ENCODE results near the gene MRTFA. TPM values are rescaled to one million over a fixed set of nuclear protein-coding genes. Genes with fewer than 3 reads are reported as not detected.

MRTFA gene
- total RNA-seq, 6 experiments from 2014 or later = 9.3 to 20.6 (median 16.3) TPM

GRCh38 chr22:40432625-40433024, 203.9 kb downstream of the MRTFA start:
- Histone ChIP-seq H3K9me3 (no peaks in the 10 kb centered on the region), H3K27ac (no peak overlapping the region), H3K36me3 (peaks cover 0 to 24% (median 7%) of the 10 kb centered on the region in 4 donors), H3K4me1 (no peaks in the 10 kb centered on the region), H3K27me3 (no peaks in the 10 kb centered on the region), H3K4me3 (no peak overlapping the region)
- WGBS (ENCODE audit: insufficient coverage, low coverage, low lambda C conversion rate, missing lambda C conversion rate) = 100% methylated on average over 2 of the region's 2 CpGs
- ATAC-seq (no peak), DNase-seq (no peak)
- TF ChIP-seq POLR2A (IDR thresholded peaks at IDR 0.05) = no peak
- TF ChIP-seq CTCF (IDR thresholded peaks at IDR 0.05) = no peak
- intact Hi-C loops (cut with DNase I) = no loop called here

- H3K9me3 ChIP-seq = no peaks in the 10 kb centered on the region
- intact Hi-C loops (cut with DNase I) = no loop called here
- no peak overlapping the region for H3K4me3 ChIP-seq
- WGBS (ENCODE audit: insufficient coverage, low coverage, low lambda C conversion rate, missing lambda C conversion rate) = 56% methylated on average over 5 of the region's 5 CpGs
- no peaks in the 10 kb centered on the region for H3K27me3 ChIP-seq
- no peaks in the 10 kb centered on the region for H3K4me1 ChIP-seq
- TF ChIP-seq CTCF (IDR thresholded peaks at IDR 0.05) (no peak), POLR2A (IDR thresholded peaks at IDR 0.05) (no peak)
- peaks cover 0 to 24% (median 7%) of the 10 kb centered on the region in 4 donors for H3K36me3 ChIP-seq
- ATAC-seq (no peak), DNase-seq (no peak)
- H3K27ac ChIP-seq = no peak overlapping the region
Measured at GRCh38 chr22:40432157-40432556, 204.4 kb downstream of the MRTFA start.

- intact Hi-C loops (cut with DNase I) = no loop called here
- Histone ChIP-seq H3K36me3 (peaks cover 0 to 29% (median 10%) of the 10 kb centered on the region in 4 donors), H3K9me3 (no peaks in the 10 kb centered on the region), H3K27me3 (no peaks in the 10 kb centered on the region), H3K4me1 (no peaks in the 10 kb centered on the region), H3K27ac (no peak overlapping the region), H3K4me3 (no peak overlapping the region)
- ATAC-seq (no peak), DNase-seq (no peak)
- WGBS (ENCODE audit: insufficient coverage, low coverage, low lambda C conversion rate, missing lambda C conversion rate) = 92% methylated on average over 4 of the region's 4 CpGs
- TF ChIP-seq CTCF (IDR thresholded peaks at IDR 0.05) (no peak), POLR2A (IDR thresholded peaks at IDR 0.05) (no peak)
Measured at GRCh38 chr22:40430991-40431390, 205.5 kb downstream of the MRTFA start.

- WGBS (ENCODE audit: insufficient coverage, low coverage, low lambda C conversion rate, missing lambda C conversion rate) = 89% methylated on average over 4 of the region's 4 CpGs
- Histone ChIP-seq H3K9me3 (no peaks in the 10 kb centered on the region), H3K36me3 (peaks cover 0 to 34% (median 10%) of the 10 kb centered on the region in 4 donors), H3K27ac (no peak overlapping the region), H3K27me3 (no peaks in the 10 kb centered on the region), H3K4me1 (no peaks in the 10 kb centered on the region), H3K4me3 (no peak overlapping the region)
- TF ChIP-seq CTCF (IDR thresholded peaks at IDR 0.05) = no peak
- TF ChIP-seq POLR2A (IDR thresholded peaks at IDR 0.05) = no peak
- DNase-seq = no peak
- no peak for ATAC-seq
- intact Hi-C loops (cut with DNase I) = no loop called here
Measured at GRCh38 chr22:40429481-40429880, 207.0 kb downstream of the MRTFA start.

GRCh38 chr22:40428796-40429195, 207.7 kb downstream of the MRTFA start:
- H3K27me3 ChIP-seq = no peaks in the 10 kb centered on the region
- H3K9me3 ChIP-seq = no peaks in the 10 kb centered on the region
- intact Hi-C loops (cut with DNase I) = no loop called here
- WGBS (ENCODE audit: insufficient coverage, low coverage, low lambda C conversion rate, missing lambda C conversion rate) = 86% methylated on average over 4 of the region's 4 CpGs
- no peak overlapping the region for H3K27ac ChIP-seq
- H3K4me3 ChIP-seq = no peak overlapping the region
- peaks cover 0 to 36% (median 10%) of the 10 kb centered on the region in 4 donors for H3K36me3 ChIP-seq
- no peak for ATAC-seq
- H3K4me1 ChIP-seq = no peaks in the 10 kb centered on the region
- DNase-seq = no peak
- TF ChIP-seq POLR2A (IDR thresholded peaks at IDR 0.05) (no peak), CTCF (IDR thresholded peaks at IDR 0.05) (no peak)

Measured in right lobe of liver (tissue), 6 donors.